ENCODE results near the gene YTHDF2. TPM values are rescaled to one million over a fixed set of nuclear protein-coding genes. Genes with fewer than 3 reads are reported as not detected.
"Not testable (repeated sequence)": the region's sequence is repeated elsewhere in the genome, so short reads cannot be mapped to it uniquely, and the experiment has no call there.

YTHDF2 gene
- total RNA-seq, 1 donor from 2014 or later = 91.9 TPM

GRCh38 chr1:28759257-28759656, 22.5 kb downstream of the YTHDF2 start:
- DNase-seq (ENCODE audit: low read depth, low spot score) = no peak

- no peak for DNase-seq (ENCODE audit: low read depth, low spot score)
Measured at GRCh38 chr1:28761189-28761588, 24.4 kb downstream of the YTHDF2 start.

- no peak for DNase-seq (ENCODE audit: low read depth, low spot score)
Measured at GRCh38 chr1:28766532-28767183, 29.9 kb downstream of the YTHDF2 start.

- no peak for DNase-seq (ENCODE audit: low read depth, low spot score)
Measured at GRCh38 chr1:28770601-28771165, 33.9 kb downstream of the YTHDF2 start.

- DNase-seq (ENCODE audit: low read depth, low spot score) = not testable (repeated sequence)
Measured at GRCh38 chr1:28771921-28772320, 35.2 kb downstream of the YTHDF2 start.

- DNase-seq (ENCODE audit: low read depth, low spot score) = no peak
Measured at GRCh38 chr1:28773105-28773504, 36.4 kb downstream of the YTHDF2 start.

GRCh38 chr1:28775121-28775942, 38.6 kb downstream of the YTHDF2 start:
- no peak for DNase-seq (ENCODE audit: low read depth, low spot score)

GRCh38 chr1:28776341-28776740, 39.6 kb downstream of the YTHDF2 start:
- no peak for DNase-seq (ENCODE audit: low read depth, low spot score)

- no peak for DNase-seq (ENCODE audit: low read depth, low spot score)
Measured at GRCh38 chr1:28778021-28778420, 41.3 kb downstream of the YTHDF2 start.

- no peak for DNase-seq (ENCODE audit: low read depth, low spot score)
Measured at GRCh38 chr1:28779751-28780408, 43.1 kb downstream of the YTHDF2 start.

- no peak for DNase-seq (ENCODE audit: low read depth, low spot score)
Measured at GRCh38 chr1:28781305-28781704, 44.6 kb downstream of the YTHDF2 start.

GRCh38 chr1:28782011-28782410, 45.3 kb downstream of the YTHDF2 start:
- no peak for DNase-seq (ENCODE audit: low read depth, low spot score)

- no peak for DNase-seq (ENCODE audit: low read depth, low spot score)
Measured at GRCh38 chr1:28783363-28783762, 46.6 kb downstream of the YTHDF2 start.

- DNase-seq (ENCODE audit: low read depth, low spot score) = no peak
Measured at GRCh38 chr1:28789412-28789811, 52.7 kb downstream of the YTHDF2 start.

GRCh38 chr1:28789816-28790215, 53.1 kb downstream of the YTHDF2 start:
- DNase-seq (ENCODE audit: low read depth, low spot score) = no peak

GRCh38 chr1:28790377-28791035, 53.8 kb downstream of the YTHDF2 start:
- DNase-seq (ENCODE audit: low read depth, low spot score) = no peak

- not testable (repeated sequence) for DNase-seq (ENCODE audit: low read depth, low spot score)
Measured at GRCh38 chr1:28791929-28792328, 55.2 kb downstream of the YTHDF2 start.

- DNase-seq (ENCODE audit: low read depth, low spot score) = no peak
Measured at GRCh38 chr1:28792644-28793121, 55.9 kb downstream of the YTHDF2 start.

- not testable (repeated sequence) for DNase-seq (ENCODE audit: low read depth, low spot score)
Measured at GRCh38 chr1:28794582-28794981, 57.8 kb downstream of the YTHDF2 start.

GRCh38 chr1:28796352-28797211, 59.8 kb downstream of the YTHDF2 start:
- DNase-seq (ENCODE audit: low read depth, low spot score) = no peak
